Peyer's patch (tissue), 4 donors: ENCODE data around the gene IGSF9B. TPM values are rescaled to one million over a fixed set of nuclear protein-coding genes. Genes with fewer than 3 reads are reported as not detected.

Source experiments
- DNase-seq, 3 donors: peaks; one replicate each; pipeline ENCODE4 v3.0.0-alpha.2; 2017 to 2019
- H3K27ac ChIP-seq, 4 donors: fragments of 200-600 bp; sonication (generic); one replicate each; pipeline ENCODE4 v1.5.1; 2016 to 2019
- H3K27me3 ChIP-seq, 2 donors: fragments of 200-600 bp; sonication (generic); one replicate each; pipeline ENCODE4 v1.5.1; 2019
- H3K36me3 ChIP-seq, 3 donors: fragments of 200-600 bp; sonication (generic); one replicate each; pipeline ENCODE4 v1.5.1; 2016 to 2019
- H3K4me1 ChIP-seq, 4 donors: fragments of 200-600 bp; sonication (generic); one replicate each; pipeline ENCODE4 v1.5.1; 2016 to 2019
- H3K4me3 ChIP-seq, 4 donors: fragments of 200-600 bp; sonication (generic); 1 replicate in 3 of 4; 2 replicates in 1 of 4; pipeline ENCODE4 v1.5.1; 2016 to 2019; ENCODE audit warnings: mild to moderate bottlenecking in 1 of 4
- H3K9me3 ChIP-seq, 4 donors: fragments of 200-600 bp; sonication (generic); one replicate each; pipeline ENCODE4 v1.5.1; 2016 to 2019; ENCODE audit warnings: mild to moderate bottlenecking in 1 of 4
- CTCF ChIP-seq, 6 experiments: fragments of 450-650 bp in 4 of 6; fragments of 200-600 bp in 2 of 6; sonication (generic) in 1 of 6; IDR thresholded peaks; one replicate each; pipeline ENCODE4 v1.5.1; 2017 to 2019; ENCODE audit warnings: antibody characterized with exemption in 6 of 6, mild to moderate bottlenecking in 3 of 6, moderate library complexity in 1 of 6
- POLR2A ChIP-seq, 2 donors: fragments of 450-650 bp; IDR thresholded peaks; one replicate each; pipeline ENCODE4 v1.5.1; 2017; ENCODE audit warnings: antibody characterized with exemption in 2 of 2, mild to moderate bottlenecking in 2 of 2, moderate library complexity in 2 of 2
- total RNA-seq, 4 donors: library from RNA; depleted of rRNA; stranded (reverse); fragments of >200 nt; gene quantifications; one replicate each; pipeline ENCODE4 v1.1.0, GENCODE V29; 2016

The IGSF9B gene
- total RNA-seq, 4 donors from 2014 or later: 1.1 to 22.3 (median 5.0) TPM

GRCh38 chr11:133900176-133901105 is 56.3 kb downstream of the IGSF9B start:
- peak in 2 of 3 donors; percentile 16 to 19 for DNase-seq
- no peaks in the 10 kb centered on the region for H3K4me1 ChIP-seq
- H3K4me3 ChIP-seq: no peak overlapping the region
- no peaks in the 10 kb centered on the region for H3K27me3 ChIP-seq
- H3K27ac ChIP-seq: no peak overlapping the region
- TF ChIP-seq POLR2A (IDR thresholded peaks at IDR 0.05) (no peak), CTCF (IDR thresholded peaks at IDR 0.05) (no peak)
- no peaks in the 10 kb centered on the region for H3K36me3 ChIP-seq
- no peaks in the 10 kb centered on the region for H3K9me3 ChIP-seq

- Histone ChIP-seq H3K4me3 (no peak overlapping the region), H3K27ac (no peak overlapping the region), H3K36me3 (no peaks in the 10 kb centered on the region), H3K4me1 (no peaks in the 10 kb centered on the region), H3K9me3 (no peaks in the 10 kb centered on the region), H3K27me3 (no peaks in the 10 kb centered on the region)
- DNase-seq: peak in 2 of 3 donors; percentile 19 to 24
- TF ChIP-seq CTCF (IDR thresholded peaks at IDR 0.05) (no peak), POLR2A (IDR thresholded peaks at IDR 0.05) (no peak)
Measured at GRCh38 chr11:133898770-133899115, 58.0 kb downstream of the IGSF9B start.

GRCh38 chr11:133898031-133898769 is 58.6 kb downstream of the IGSF9B start:
- H3K36me3 ChIP-seq: no peaks in the 10 kb centered on the region
- H3K27ac ChIP-seq: no peak overlapping the region
- H3K9me3 ChIP-seq: no peaks in the 10 kb centered on the region
- DNase-seq: peak in 2 of 3 donors; percentile 15 to 21
- no peaks in the 10 kb centered on the region for H3K27me3 ChIP-seq
- no peak overlapping the region for H3K4me3 ChIP-seq
- TF ChIP-seq CTCF (IDR thresholded peaks at IDR 0.05): no peak
- TF ChIP-seq POLR2A (IDR thresholded peaks at IDR 0.05): no peak
- no peaks in the 10 kb centered on the region for H3K4me1 ChIP-seq

GRCh38 chr11:133897331-133897650 is 59.5 kb downstream of the IGSF9B start:
- no peaks in the 10 kb centered on the region for H3K27me3 ChIP-seq
- DNase-seq: peak in 1 of 3 donors; percentile 34
- H3K36me3 ChIP-seq: no peaks in the 10 kb centered on the region
- no peak overlapping the region for H3K27ac ChIP-seq
- no peaks in the 10 kb centered on the region for H3K9me3 ChIP-seq
- no peaks in the 10 kb centered on the region for H3K4me1 ChIP-seq
- TF ChIP-seq POLR2A (IDR thresholded peaks at IDR 0.05) (no peak), CTCF (IDR thresholded peaks at IDR 0.05) (no peak)
- no peak overlapping the region for H3K4me3 ChIP-seq

- Histone ChIP-seq H3K27ac (no peak overlapping the region), H3K4me3 (no peak overlapping the region), H3K4me1 (no peaks in the 10 kb centered on the region), H3K27me3 (no peaks in the 10 kb centered on the region), H3K9me3 (no peaks in the 10 kb centered on the region), H3K36me3 (no peaks in the 10 kb centered on the region)
- peak in 1 of 3 donors; percentile 12 for DNase-seq
- no peak for TF ChIP-seq POLR2A (IDR thresholded peaks at IDR 0.05)
- TF ChIP-seq CTCF (IDR thresholded peaks at IDR 0.05): no peak
Measured at GRCh38 chr11:133896642-133897330, 60.0 kb downstream of the IGSF9B start.
